IgD-negative memory B cell (primary cell): ENCODE measurements around the gene GFRA1. TPM values are rescaled to one million over a fixed set of nuclear protein-coding genes. Genes with fewer than 3 reads are reported as not detected.

Experiments
- H3K27ac Mint-ChIP-seq, 3 donors: one replicate each; pipeline ENCODE4 v1.8.0; 2020 to 2022; ENCODE audit warnings: mild to moderate bottlenecking in 3 of 3, mixed read lengths in 3 of 3, moderate library complexity in 1 of 3
- H3K27me3 Mint-ChIP-seq: one replicate; pipeline ENCODE4 v1.8.0; 2021; ENCODE audit warnings: mixed read lengths
- H3K36me3 Mint-ChIP-seq: one replicate; pipeline ENCODE4 v1.8.0; 2020; ENCODE audit warnings: mild to moderate bottlenecking, mixed read lengths
- H3K4me1 Mint-ChIP-seq, 3 donors: one replicate each; pipeline ENCODE4 v1.8.0; 2020 to 2022; ENCODE audit warnings: mixed read lengths in 3 of 3, mild to moderate bottlenecking in 1 of 3
- H3K4me3 Mint-ChIP-seq, 4 donors: one replicate each; pipeline ENCODE4 v1.8.0; 2020 to 2022; ENCODE audit warnings: mild to moderate bottlenecking in 4 of 4, mixed read lengths in 4 of 4, moderate library complexity in 3 of 4
- H3K9me3 Mint-ChIP-seq, 3 donors: one replicate each; pipeline ENCODE4 v1.8.0; 2020 to 2021; ENCODE audit warnings: mixed read lengths in 3 of 3, mild to moderate bottlenecking in 1 of 3
- polyA plus RNA-seq: library from polyadenylated mRNA; unstranded; fragments of 300-500 nt; fragmentation: Illumina TruSeq; gene quantifications from one replicate; pipeline ENCODE4 v1.2.3, GENCODE V29; 2021

The GFRA1 gene
- polyA plus RNA-seq, 1 donor from 2014 or later, result not detected

DNA sequence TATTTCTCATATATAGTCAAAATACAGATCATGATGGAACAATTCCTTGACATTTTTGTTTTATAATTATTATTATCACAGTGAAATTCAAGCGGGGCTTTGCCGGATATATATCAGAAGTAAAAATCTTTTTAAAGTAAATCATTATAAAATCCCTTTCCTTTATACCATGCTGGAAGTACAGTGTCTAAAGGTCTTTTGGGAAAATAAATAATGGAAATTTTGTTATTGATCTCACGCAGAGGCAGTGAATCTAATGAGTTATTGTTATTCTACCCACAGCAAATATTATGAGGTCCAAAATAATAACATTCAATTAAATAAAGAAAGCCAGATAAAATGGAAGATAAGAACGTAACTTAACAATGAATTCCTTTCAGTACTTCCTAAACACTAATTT, 33.8 kb downstream of the GFRA1 start:
- no peaks in the 10 kb centered on the region for H3K27me3 Mint-ChIP-seq
- no peak overlapping the region for H3K4me3 Mint-ChIP-seq
- H3K36me3 Mint-ChIP-seq, result no peaks in the 10 kb centered on the region
- no peak overlapping the region for H3K27ac Mint-ChIP-seq
- no peaks in the 10 kb centered on the region for H3K4me1 Mint-ChIP-seq
- H3K9me3 Mint-ChIP-seq, result peaks cover 0 to 8% (median 2%) of the 10 kb centered on the region in 3 donors

DNA sequence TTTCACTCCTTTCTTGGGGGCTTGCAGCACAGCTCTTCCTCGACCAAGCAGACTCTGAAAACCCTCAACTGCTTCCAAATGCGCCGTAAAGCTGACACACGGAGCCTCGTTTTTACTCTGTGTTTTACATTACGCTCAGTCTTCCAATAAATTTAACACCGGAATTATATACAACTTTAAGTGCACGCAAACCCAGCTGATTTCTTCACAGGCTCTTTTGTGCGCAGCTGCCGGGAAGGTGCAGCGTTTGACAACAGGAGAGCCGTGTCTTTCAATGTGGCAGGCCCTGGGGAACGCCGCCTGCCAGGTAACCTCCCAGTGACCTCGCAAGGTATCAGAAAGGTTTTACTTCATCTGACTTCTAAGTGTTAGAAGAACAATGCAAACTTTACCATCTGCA, 35.0 kb downstream of the GFRA1 start:
- H3K9me3 Mint-ChIP-seq, result peaks cover 2 to 8% (median 3%) of the 10 kb centered on the region in 3 donors
- H3K27ac Mint-ChIP-seq, result no peak overlapping the region
- no peaks in the 10 kb centered on the region for H3K36me3 Mint-ChIP-seq
- H3K4me1 Mint-ChIP-seq, result no peaks in the 10 kb centered on the region
- H3K4me3 Mint-ChIP-seq, result no peak overlapping the region
- H3K27me3 Mint-ChIP-seq, result peaks cover 2% of the 10 kb centered on the region

DNA sequence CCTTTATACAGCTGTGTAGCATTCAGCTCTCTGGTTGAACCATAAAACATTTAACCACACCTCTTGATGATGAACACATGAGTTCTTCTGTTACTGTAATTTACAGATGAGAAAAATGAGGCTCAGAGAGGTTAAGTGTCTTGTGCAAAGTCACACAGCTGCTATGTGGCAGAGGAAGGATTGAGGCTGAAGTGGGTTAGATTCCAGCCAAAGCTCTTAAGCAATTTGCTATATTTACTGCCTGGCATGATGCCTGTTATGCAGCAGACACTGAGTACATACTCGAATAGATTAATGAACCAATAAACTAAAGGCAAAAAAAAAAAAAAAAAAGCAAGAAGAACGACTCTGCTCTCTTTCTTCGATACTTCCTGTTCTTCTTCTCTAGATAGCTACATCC, 35.7 kb downstream of the GFRA1 start:
- Mint-ChIP-seq H3K27ac (no peak overlapping the region), H3K4me1 (no peaks in the 10 kb centered on the region), H3K9me3 (peaks cover 2 to 8% (median 3%) of the 10 kb centered on the region in 3 donors), H3K36me3 (no peaks in the 10 kb centered on the region), H3K4me3 (no peak overlapping the region), H3K27me3 (peaks cover 2% of the 10 kb centered on the region)

DNA sequence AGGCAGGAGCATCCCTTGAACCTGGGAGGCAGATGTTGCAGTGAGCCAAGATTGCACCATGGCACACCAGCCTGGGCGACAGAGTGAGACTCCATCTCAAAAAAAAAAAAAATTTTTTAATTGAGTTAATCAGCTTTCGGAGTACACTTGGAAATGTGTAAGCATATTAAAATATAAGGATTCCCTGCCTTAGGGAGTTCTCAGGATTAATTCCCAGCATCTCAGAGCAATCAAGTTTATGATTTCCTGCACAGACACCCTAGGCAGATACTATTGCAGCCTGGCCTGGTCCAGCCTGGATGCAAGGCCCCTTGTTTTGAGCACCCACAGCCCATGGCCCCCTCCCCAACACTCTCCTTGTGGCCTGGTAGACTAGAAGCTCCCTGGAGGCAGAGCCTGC, 39.8 kb downstream of the GFRA1 start:
- Mint-ChIP-seq H3K36me3 (no peaks in the 10 kb centered on the region), H3K27me3 (peaks cover 2% of the 10 kb centered on the region), H3K4me3 (no peak overlapping the region), H3K9me3 (peaks cover 0 to 6% (median 3%) of the 10 kb centered on the region in 3 donors), H3K4me1 (no peaks in the 10 kb centered on the region), H3K27ac (no peak overlapping the region)

- Mint-ChIP-seq H3K27ac (no peak overlapping the region), H3K27me3 (peaks cover 2% of the 10 kb centered on the region), H3K9me3 (peaks cover 0 to 4% (median 3%) of the 10 kb centered on the region in 3 donors), H3K4me1 (no peaks in the 10 kb centered on the region), H3K36me3 (no peaks in the 10 kb centered on the region), H3K4me3 (no peak overlapping the region)
Measured at GRCh38 chr10:116232613-116233012, 40.4 kb downstream of the GFRA1 start.

- H3K9me3 Mint-ChIP-seq, result no peaks in the 10 kb centered on the region
- no peaks in the 10 kb centered on the region for H3K27me3 Mint-ChIP-seq
- H3K4me3 Mint-ChIP-seq, result no peak overlapping the region
- H3K4me1 Mint-ChIP-seq, result no peaks in the 10 kb centered on the region
- no peaks in the 10 kb centered on the region for H3K36me3 Mint-ChIP-seq
- no peak overlapping the region for H3K27ac Mint-ChIP-seq
Measured at GRCh38 chr10:116226766-116227165, 46.2 kb downstream of the GFRA1 start.

DNA sequence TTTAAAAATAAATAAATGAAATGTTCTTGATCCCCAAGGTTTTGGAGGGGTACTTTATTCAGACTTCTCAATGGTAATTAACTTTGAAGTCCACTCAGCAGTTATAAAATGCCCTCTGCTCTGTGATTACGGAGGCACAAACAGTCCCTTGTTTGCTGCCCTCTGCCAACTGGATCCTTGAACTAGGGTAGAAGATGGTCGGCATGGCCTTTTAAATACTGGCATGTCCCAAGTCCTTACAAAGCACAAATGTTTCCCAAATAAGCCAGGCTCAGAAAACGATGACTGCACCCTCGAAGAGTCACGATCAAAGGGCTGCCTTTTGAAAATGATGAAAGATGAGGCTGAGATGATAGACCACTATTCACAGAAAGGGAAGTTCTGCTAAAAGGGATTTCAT, 47.0 kb downstream of the GFRA1 start:
- Mint-ChIP-seq H3K4me1 (no peaks in the 10 kb centered on the region), H3K27ac (no peak overlapping the region), H3K36me3 (no peaks in the 10 kb centered on the region), H3K4me3 (no peak overlapping the region), H3K9me3 (no peaks in the 10 kb centered on the region), H3K27me3 (no peaks in the 10 kb centered on the region)

- no peaks in the 10 kb centered on the region for H3K4me1 Mint-ChIP-seq
- H3K9me3 Mint-ChIP-seq, result no peaks in the 10 kb centered on the region
- H3K27me3 Mint-ChIP-seq, result no peaks in the 10 kb centered on the region
- no peaks in the 10 kb centered on the region for H3K36me3 Mint-ChIP-seq
- H3K27ac Mint-ChIP-seq, result no peak overlapping the region
- no peak overlapping the region for H3K4me3 Mint-ChIP-seq
Measured at GRCh38 chr10:116223289-116223688, 49.7 kb downstream of the GFRA1 start.

DNA sequence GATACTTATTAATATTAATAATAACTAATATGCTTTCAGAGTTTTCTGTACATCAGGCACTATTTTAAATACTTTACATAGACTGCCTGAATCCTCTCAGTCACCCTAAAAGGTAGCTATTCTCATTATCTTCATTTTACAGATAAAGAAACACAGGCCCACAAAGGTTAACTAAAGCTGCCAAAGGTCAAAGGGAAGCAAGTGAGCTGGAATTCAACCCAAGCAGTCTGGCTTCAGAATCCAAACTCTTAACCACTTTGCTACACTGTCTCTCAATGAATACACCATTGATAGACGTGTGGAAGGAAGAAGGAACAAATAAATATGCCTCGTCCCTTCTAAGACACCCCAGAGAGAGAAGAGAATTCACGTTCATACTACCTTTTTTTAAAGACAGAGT, 52.0 kb downstream of the GFRA1 start:
- H3K27ac Mint-ChIP-seq, result no peak overlapping the region
- no peaks in the 10 kb centered on the region for H3K9me3 Mint-ChIP-seq
- no peaks in the 10 kb centered on the region for H3K36me3 Mint-ChIP-seq
- H3K27me3 Mint-ChIP-seq, result no peaks in the 10 kb centered on the region
- no peaks in the 10 kb centered on the region for H3K4me1 Mint-ChIP-seq
- no peak overlapping the region for H3K4me3 Mint-ChIP-seq

GRCh38 chr10:116216676-116217075, 56.3 kb downstream of the GFRA1 start:
- no peaks in the 10 kb centered on the region for H3K27me3 Mint-ChIP-seq
- H3K4me1 Mint-ChIP-seq, result no peaks in the 10 kb centered on the region
- H3K4me3 Mint-ChIP-seq, result no peak overlapping the region
- peaks cover 0 to 4% (median 0%) of the 10 kb centered on the region in 3 donors for H3K9me3 Mint-ChIP-seq
- peaks cover 2% of the 10 kb centered on the region for H3K36me3 Mint-ChIP-seq
- no peak overlapping the region for H3K27ac Mint-ChIP-seq

DNA sequence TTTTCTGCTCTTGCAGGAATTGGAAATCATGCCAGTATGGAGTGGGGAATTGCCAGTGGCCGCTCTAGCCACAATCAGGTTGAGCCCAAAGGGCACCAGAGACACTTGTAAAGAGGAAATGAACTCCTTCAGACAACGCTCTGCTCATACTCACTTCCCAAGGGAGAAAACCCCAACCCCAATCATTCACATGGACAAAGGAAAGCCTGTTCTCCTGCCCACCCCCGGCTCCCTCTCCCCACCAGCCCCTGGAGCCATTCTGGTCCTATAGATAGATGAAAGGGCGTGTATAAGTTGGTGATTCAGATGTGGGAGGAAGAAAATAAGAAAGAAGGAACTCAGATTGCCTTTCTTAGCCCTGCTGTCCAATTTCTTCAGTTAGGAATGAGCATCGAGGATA, 57.4 kb downstream of the GFRA1 start:
- Mint-ChIP-seq H3K9me3 (peaks cover 0 to 4% (median 0%) of the 10 kb centered on the region in 3 donors), H3K36me3 (peaks cover 2% of the 10 kb centered on the region)

GRCh38 chr10:116211682-116212081, 61.3 kb downstream of the GFRA1 start:
- Mint-ChIP-seq H3K4me3 (no peak overlapping the region), H3K36me3 (peaks cover 2% of the 10 kb centered on the region), H3K27me3 (no peaks in the 10 kb centered on the region), H3K27ac (no peak overlapping the region), H3K9me3 (peaks cover 0 to 4% (median 0%) of the 10 kb centered on the region in 3 donors), H3K4me1 (no peaks in the 10 kb centered on the region)

More for the DNA sequence above, 57.4 kb downstream of the GFRA1 start:
- Mint-ChIP-seq H3K4me3 (no peak overlapping the region), H3K4me1 (no peaks in the 10 kb centered on the region), H3K27me3 (no peaks in the 10 kb centered on the region), H3K27ac (no peak overlapping the region)

DNA sequence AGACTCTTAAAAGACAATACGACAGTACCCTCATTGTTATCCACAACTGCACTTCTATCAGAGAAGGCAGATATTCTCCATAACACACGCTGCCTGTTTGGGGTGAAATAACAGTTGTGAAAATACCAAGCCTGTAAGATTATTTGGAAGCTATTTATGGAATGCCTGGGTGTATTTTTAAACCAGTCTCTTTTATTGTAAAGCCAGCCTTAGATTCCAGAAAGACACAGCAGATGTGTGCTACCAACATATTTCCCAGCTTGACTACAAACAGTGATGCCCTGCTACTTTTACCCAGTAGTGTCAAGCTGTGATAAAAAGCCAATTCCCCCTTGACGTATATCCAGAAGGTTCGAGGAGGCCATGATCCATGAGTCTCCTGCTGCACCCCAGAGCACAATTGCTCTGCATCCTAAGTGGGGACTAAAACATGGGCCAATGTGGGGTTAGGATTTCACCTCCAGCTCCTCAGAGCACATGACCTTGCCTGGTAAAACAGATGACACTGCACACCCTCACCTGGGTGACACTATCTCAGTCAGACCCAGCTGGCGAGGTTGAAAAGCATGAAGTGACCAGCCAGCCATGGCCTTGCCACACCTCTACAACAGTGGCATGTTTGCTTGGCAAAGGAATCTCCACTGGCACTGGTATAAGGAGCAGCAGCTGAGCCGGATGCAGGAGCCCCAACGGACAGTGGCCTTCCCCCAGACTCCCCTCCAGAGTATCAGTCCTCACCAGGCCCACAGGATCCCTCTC, 62.2 kb downstream of the GFRA1 start:
- no peaks in the 10 kb centered on the region for H3K27me3 Mint-ChIP-seq
- no peak overlapping the region for H3K4me3 Mint-ChIP-seq
- H3K4me1 Mint-ChIP-seq, result no peaks in the 10 kb centered on the region
- H3K36me3 Mint-ChIP-seq, result peaks cover 2% of the 10 kb centered on the region
- H3K27ac Mint-ChIP-seq, result no peak overlapping the region
- H3K9me3 Mint-ChIP-seq, result peaks cover 0 to 2% (median 0%) of the 10 kb centered on the region in 3 donors

DNA sequence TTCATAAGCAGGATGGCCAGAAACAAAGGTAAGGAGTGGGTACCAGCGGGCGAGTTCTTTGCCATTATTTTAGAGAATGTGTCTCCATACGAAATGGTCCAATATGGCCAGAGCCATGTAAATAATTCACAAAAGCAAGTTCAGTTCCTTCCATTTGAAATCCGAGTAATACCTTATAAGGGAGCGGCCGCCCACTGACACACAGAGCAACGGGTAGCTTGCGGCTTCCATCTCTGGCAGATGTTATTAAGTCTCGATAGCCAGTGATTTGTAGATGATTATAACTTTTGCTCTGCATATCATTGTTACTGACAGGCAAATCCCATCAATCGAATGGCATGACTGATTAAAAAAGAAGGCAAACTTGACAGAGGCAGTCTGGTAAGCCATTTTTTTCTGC, 63.2 kb downstream of the GFRA1 start:
- peaks cover 2% of the 10 kb centered on the region for H3K36me3 Mint-ChIP-seq
- H3K27me3 Mint-ChIP-seq, result no peaks in the 10 kb centered on the region
- H3K4me1 Mint-ChIP-seq, result no peaks in the 10 kb centered on the region
- H3K27ac Mint-ChIP-seq, result no peak overlapping the region
- H3K9me3 Mint-ChIP-seq, result no peaks in the 10 kb centered on the region
- H3K4me3 Mint-ChIP-seq, result no peak overlapping the region

DNA sequence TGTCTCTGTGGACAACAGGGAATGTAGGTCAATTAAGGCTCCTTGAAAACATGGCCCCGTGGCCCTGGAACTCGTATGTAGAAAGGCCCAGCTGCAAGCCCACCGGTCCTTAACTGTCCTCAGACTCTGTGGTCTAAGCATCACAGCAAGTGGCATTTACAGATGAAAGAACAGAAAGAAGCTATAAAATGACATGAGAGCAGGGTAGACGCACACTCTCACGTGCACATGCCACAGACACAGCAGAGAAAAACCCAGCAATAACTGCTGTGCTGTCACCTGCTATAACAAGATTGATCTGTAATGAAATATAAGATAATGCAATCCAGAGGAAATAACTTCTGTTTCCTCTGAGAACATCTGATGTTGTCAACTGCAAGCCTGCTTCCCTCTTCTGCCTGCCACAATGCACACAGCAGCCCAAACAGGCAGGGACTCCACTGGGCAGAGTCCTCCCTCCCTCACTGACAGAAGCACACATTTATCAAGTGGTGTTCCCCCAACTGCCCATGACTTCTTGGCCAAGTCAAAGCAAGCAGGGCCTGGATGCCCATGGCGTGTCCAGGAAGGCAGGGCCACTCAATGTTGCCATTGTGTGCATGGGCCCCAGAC, 63.9 kb downstream of the GFRA1 start:
- no peaks in the 10 kb centered on the region for H3K36me3 Mint-ChIP-seq
- H3K27me3 Mint-ChIP-seq, result no peaks in the 10 kb centered on the region
- no peaks in the 10 kb centered on the region for H3K4me1 Mint-ChIP-seq
- no peaks in the 10 kb centered on the region for H3K9me3 Mint-ChIP-seq
- H3K27ac Mint-ChIP-seq, result no peak overlapping the region
- H3K4me3 Mint-ChIP-seq, result no peak overlapping the region

GRCh38 chr10:116207690-116208089, 65.3 kb downstream of the GFRA1 start:
- Mint-ChIP-seq H3K9me3 (no peaks in the 10 kb centered on the region), H3K4me3 (no peak overlapping the region)

More at GRCh38 chr10:116207690-116208089, 65.3 kb downstream of the GFRA1 start:
- H3K27ac Mint-ChIP-seq, result no peak overlapping the region
- no peaks in the 10 kb centered on the region for H3K36me3 Mint-ChIP-seq
- H3K27me3 Mint-ChIP-seq, result no peaks in the 10 kb centered on the region
- no peaks in the 10 kb centered on the region for H3K4me1 Mint-ChIP-seq
